NCI-H1436 treated with DMSO at 0.1 percent for 48 hours (cell line): ENCODE results near the gene ZNF624.

Experiments used
- DNase-seq: peaks from one replicate; lab custom pipeline; 2025; lab: John Stamatoyannopoulos, UW

Gene ZNF624

DNA sequence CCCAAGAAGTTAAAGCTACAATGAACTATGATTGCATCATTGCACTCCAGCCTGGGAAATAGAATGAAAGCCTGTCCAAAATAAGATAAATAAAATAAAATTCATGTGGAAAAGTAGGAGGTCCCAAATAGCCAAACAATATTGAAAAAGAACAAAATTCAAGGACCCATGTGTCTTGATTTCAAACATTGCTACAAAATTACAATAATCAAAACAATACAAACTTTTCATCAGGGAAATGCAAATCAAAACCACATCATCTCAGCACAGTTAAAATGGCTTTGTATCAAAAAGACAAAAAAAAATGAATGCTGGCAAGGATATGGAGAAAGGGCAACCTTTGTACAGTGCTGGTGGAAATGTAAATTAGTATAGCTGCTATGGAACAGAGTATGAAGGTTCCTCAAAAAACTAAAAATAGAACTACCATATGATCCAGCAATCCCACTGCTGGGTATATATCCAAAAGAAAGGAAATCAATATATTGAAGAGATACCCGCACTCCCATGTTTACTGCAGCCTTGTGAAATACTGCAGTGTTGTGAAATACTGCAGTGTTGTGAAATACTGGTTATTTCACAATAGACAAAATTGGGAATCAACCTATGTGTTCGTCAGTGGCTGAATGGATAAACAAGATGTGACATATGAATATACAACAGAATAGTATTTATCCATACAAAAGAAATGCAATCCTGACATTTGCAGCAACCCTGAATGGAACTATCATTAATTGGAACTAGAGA is 60.1 kb downstream of the ZNF624 start:
- DNase-seq: no peak

DNA sequence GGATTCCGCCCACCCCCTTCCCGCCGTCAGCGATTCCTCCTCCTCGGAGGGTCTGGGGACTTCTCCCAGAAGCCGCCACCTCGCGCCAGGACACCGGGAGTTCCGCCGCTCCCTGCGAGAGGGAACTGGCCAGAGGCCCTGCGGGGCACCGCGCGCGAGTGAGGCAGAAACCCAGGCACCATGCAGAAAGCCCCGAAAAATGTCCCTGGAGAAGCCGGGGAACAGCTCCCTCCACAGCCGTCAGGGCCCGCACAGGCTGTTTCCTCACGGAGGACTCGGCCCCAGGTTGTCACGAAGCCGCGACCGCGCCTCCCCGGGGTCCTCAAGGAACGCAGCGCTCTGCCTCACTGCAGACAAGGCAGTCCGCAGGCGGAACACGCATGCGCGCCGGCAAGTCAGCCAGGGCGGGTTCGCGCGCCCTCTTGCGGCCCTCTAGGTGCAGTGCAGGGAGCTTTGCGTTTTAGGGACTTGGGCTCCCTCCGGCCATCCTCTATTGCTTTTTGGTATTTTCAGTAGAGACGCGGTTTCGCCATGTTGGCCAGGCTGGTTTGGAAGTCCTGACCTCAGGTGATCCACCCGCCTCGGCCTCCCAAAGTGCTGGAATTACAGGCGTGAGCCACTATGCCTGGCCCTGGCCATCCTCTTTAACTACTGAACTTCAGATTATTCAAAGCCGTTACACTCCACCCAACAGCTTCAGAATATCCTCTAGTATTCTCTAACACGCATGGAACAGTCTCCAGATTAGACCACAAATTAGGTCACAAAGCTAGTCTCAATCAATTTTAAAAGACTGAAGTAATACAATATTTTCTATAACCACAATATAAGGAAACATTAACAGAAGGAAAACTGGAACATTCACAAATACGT is 64.3 kb downstream of the ZNF624 start:
- DNase-seq: peak; percentile 63

GRCh38 chr17:16585796-16586195 is 67.9 kb downstream of the ZNF624 start:
- no peak for DNase-seq

GRCh38 chr17:16584273-16584995 is 69.2 kb downstream of the ZNF624 start:
- peak; percentile 66 for DNase-seq

- DNase-seq: no peak
Observed at GRCh38 chr17:16583781-16584180, 69.9 kb downstream of the ZNF624 start.

DNA sequence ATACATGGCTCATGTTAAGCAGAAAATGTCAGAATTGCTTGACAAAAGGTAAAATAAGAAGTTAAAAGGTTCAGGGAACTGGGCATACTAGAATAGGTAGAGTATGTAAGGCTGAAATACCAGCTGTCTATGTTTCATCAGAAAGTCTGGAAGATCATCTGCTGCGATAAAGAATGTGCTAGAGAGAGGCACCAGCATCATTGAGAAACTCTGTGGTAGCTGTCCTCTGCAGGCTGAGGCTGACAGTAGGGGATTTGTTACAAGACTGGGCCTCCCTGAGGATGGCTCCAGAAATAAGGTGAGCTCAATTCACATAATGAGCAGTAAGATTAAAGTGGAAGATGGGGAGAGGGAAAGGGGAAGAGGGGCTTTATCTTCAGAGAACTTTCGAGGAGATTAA is 80.2 kb downstream of the ZNF624 start:
- no peak for DNase-seq
